Kidney (tissue), 14 donors: ENCODE results near the gene BTBD8. TPM values are rescaled to one million over a fixed set of nuclear protein-coding genes. Genes with fewer than 3 reads are reported as not detected.

ENCODE experiments used
- DNase-seq, 5 donors: peaks; one replicate each; pipeline ENCODE4 v3.0.0-alpha.2; 2013 to 2020
- FAIRE-seq: peaks from 2 replicates; lab custom pipeline; 2012; peaks lifted over from hg19 to GRCh38; lab: Jason Lieb, UNC
- H3K27ac ChIP-seq, 2 donors: one replicate each; pipeline ENCODE4 v1.7.0; 2013; ENCODE audit warnings: low read depth in 2 of 2, low read length in 2 of 2, inconsistent platforms in 1 of 2
- H3K27me3 ChIP-seq: one replicate; pipeline ENCODE4 v1.7.1; 2013; ENCODE audit warnings: low read length, inconsistent platforms; ENCODE audit not compliant: control insufficient read depth, insufficient read depth
- H3K36me3 ChIP-seq, 3 donors: one replicate each; pipeline versions ENCODE4 v1.7.0 to v1.7.1; 2013; ENCODE audit warnings: low read length in 3 of 3, control low read depth in 1 of 3, inconsistent platforms in 1 of 3; ENCODE audit not compliant: insufficient read depth in 3 of 3, control insufficient read depth in 2 of 3
- H3K4me1 ChIP-seq, 3 donors: one replicate each; pipeline versions ENCODE4 v1.7.0 to v1.7.1; 2013; ENCODE audit warnings: low read length in 3 of 3, inconsistent platforms in 1 of 3, low read depth in 1 of 3; ENCODE audit not compliant: control insufficient read depth in 2 of 3, insufficient read depth in 2 of 3
- H3K4me3 ChIP-seq, 3 donors: one replicate each; pipeline versions ENCODE4 v1.7.0 to v1.8.1; 2013; ENCODE audit warnings: low read length in 3 of 3, control low read depth in 1 of 3, inconsistent platforms in 1 of 3
- H3K9ac ChIP-seq, 3 donors: one replicate each; pipeline versions ENCODE4 v1.7.0 to v1.7.1; 2013; ENCODE audit warnings: low read length in 3 of 3, control low read depth in 1 of 3, inconsistent platforms in 1 of 3
- H3K9me3 ChIP-seq, 3 donors: one replicate each; pipeline versions ENCODE4 v1.7.0 to v1.7.1; 2013; ENCODE audit warnings: low read length in 3 of 3, control low read depth in 1 of 3, inconsistent platforms in 1 of 3; ENCODE audit not compliant: control insufficient read depth in 2 of 3, insufficient read depth in 1 of 3
- intact Hi-C: fragments of 100-400 bp; cut with DNase I; formaldehyde crosslinking; loops from one replicate; pipeline ENCODE4 v1.11.1; 2022
- polyA plus RNA-seq: library from polyadenylated mRNA; stranded (reverse); fragments of 350-450 nt; fragmentation: Illumina TruSeq; extraction: RNeasy Lipid Tissue Mini Kit (QIAGEN cat#74804); gene quantifications from one replicate; pipeline ENCODE4 v1.2.3, GENCODE V29; 2014; ENCODE audit warnings: low read depth, low replicate concordance; ENCODE audit not compliant: insufficient read depth
- total RNA-seq: library from RNA; stranded (reverse); fragmentation: NEBNext Ultra II Directional; extraction: Animal tissue kit (Norgen Biotek cat#: 25700); gene quantifications from one replicate; pipeline ENCODE4 v1.2.1, GENCODE V29; 2021
- TF ChIP-seq, protein P1 (sequence below): IDR thresholded peaks from 3 replicates; pipeline ENCODE4 v1.5.1; 2012; ENCODE audit warnings: mild to moderate bottlenecking, moderate library complexity, borderline replicate concordance; ENCODE audit not compliant: insufficient read depth; ENCODE audit errors: extremely low read depth
- donor health status: control.
- donor health status: control.
- donor health status: control.
- donor health status: control.
- donor health status: control.
- donor health status: DM: yes; HTN: yes; CAD: no.
- donor health status: Normal renal cell carcinoma (clear cell type).

Gene BTBD8
- total and polyA plus RNA-seq, 2 donors from 2014 or later, result 0.99 to 5.8 TPM

DNA sequence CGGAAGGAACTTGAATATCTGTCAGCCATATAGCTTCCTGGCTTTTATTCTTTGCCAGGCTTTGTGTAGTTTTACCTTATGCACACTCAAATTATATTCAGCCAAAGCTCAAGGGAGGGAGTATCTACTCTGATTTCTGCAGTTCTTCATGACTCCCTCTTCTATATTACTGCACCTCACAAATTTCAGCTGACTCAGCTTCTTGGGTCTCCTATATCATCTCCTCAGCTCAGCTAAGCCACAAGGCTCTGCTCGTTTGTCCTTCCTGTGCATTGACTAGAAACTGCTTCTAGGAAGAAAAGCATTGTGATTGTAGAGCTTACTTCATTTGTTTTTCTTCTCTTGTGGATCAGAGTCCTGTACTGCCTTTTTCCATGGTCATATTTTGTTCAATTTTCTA lies 37.4 kb downstream of the BTBD8 start:
- Histone ChIP-seq H3K4me1 (no peaks in the 10 kb centered on the region), H3K36me3 (no peaks in the 10 kb centered on the region), H3K9me3 (no peaks in the 10 kb centered on the region), H3K27me3 (no peaks in the 10 kb centered on the region), H3K27ac (no peak overlapping the region), H3K4me3 (no peak overlapping the region), H3K9ac (no peak overlapping the region)
- FAIRE-seq (no peak), DNase-seq (peak in 1 of 5 donors; percentile 7)
- TF ChIP-seq, protein P1, sequence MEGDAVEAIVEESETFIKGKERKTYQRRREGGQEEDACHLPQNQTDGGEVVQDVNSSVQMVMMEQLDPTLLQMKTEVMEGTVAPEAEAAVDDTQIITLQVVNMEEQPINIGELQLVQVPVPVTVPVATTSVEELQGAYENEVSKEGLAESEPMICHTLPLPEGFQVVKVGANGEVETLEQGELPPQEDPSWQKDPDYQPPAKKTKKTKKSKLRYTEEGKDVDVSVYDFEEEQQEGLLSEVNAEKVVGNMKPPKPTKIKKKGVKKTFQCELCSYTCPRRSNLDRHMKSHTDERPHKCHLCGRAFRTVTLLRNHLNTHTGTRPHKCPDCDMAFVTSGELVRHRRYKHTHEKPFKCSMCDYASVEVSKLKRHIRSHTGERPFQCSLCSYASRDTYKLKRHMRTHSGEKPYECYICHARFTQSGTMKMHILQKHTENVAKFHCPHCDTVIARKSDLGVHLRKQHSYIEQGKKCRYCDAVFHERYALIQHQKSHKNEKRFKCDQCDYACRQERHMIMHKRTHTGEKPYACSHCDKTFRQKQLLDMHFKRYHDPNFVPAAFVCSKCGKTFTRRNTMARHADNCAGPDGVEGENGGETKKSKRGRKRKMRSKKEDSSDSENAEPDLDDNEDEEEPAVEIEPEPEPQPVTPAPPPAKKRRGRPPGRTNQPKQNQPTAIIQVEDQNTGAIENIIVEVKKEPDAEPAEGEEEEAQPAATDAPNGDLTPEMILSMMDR, result no peak
- intact Hi-C loops, result no loop called here

DNA sequence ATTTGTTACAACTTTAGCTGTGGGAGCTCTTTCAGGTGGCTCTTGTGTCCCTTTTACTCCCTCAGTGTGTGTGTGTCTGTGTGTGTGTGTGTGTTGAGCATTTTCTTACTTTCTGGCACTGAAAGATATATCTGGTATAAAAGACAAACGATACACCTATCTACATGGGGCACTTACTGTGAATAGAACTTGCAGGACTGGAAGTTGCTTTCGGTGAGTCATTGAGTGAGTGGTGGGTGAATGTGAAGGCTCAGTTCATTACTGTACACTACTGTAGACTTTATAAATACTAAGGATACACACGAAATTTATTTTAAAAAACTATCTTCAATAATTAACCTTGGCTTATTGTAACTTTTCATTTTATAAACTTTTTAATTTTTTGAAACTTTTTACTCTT lies 38.7 kb downstream of the BTBD8 start:
- DNase-seq, result no peak
- no peak for FAIRE-seq
- TF ChIP-seq, protein P1, result no peak
- H3K4me1 ChIP-seq, result no peaks in the 10 kb centered on the region
- H3K9me3 ChIP-seq, result no peaks in the 10 kb centered on the region
- H3K36me3 ChIP-seq, result no peaks in the 10 kb centered on the region
- no peak overlapping the region for H3K9ac ChIP-seq
- no peak overlapping the region for H3K27ac ChIP-seq
- no peaks in the 10 kb centered on the region for H3K27me3 ChIP-seq
- intact Hi-C loops, result no loop called here
- no peak overlapping the region for H3K4me3 ChIP-seq

DNA sequence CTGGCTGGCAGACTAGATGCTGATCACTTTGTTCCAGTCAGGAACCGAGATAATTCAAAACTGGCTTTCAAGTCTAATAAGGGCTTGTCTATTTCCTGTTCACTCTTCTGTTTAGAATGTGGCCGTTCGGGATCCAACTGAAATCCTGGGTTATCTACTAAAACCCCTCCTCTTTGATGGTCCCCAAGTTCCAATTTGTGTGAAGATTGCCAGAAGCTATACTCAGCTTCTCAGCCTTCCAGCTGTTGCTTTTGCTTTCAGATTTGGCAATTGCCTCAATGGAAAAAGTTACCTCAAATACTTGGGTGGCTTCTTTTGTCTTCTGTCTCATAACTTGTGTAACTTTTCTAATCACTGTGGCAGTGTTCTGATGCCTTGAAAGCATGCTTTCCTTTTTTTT lies 43.7 kb downstream of the BTBD8 start:
- H3K27ac ChIP-seq, result no peak overlapping the region
- no peak for FAIRE-seq
- H3K4me1 ChIP-seq, result no peaks in the 10 kb centered on the region
- TF ChIP-seq, protein P1, result no peak
- H3K9me3 ChIP-seq, result no peaks in the 10 kb centered on the region
- H3K36me3 ChIP-seq, result no peaks in the 10 kb centered on the region
- H3K9ac ChIP-seq, result no peak overlapping the region
- H3K4me3 ChIP-seq, result no peak overlapping the region
- intact Hi-C loops, result no loop called here
- no peaks in the 10 kb centered on the region for H3K27me3 ChIP-seq
- DNase-seq, result no peak

DNA sequence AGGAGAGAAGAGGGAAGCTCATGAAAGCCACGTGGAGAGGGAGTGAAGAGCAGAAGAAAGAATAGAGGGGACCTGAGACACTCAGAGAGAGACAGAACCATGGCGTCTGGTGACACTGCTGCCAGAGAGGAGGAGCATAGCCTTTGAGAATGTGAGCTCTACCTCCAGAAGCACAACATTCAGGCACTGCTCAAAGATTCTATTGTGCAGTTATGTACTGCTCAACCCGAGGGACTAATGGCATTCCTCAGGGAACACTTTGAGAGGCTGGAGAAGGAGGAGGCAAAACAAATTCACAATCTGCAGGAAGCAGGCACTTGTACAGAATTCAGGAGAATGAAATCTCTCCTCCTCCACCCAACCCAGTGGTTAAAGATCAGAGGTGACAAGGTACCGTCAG lies 45.1 kb downstream of the BTBD8 start:
- Histone ChIP-seq H3K27ac (no peak overlapping the region), H3K36me3 (no peaks in the 10 kb centered on the region), H3K4me3 (no peak overlapping the region), H3K9me3 (no peaks in the 10 kb centered on the region), H3K9ac (no peak overlapping the region), H3K4me1 (no peaks in the 10 kb centered on the region), H3K27me3 (no peaks in the 10 kb centered on the region)
- DNase-seq (no peak), FAIRE-seq (no peak)
- TF ChIP-seq, protein P1, result no peak
- intact Hi-C loops, result no loop called here
